ENCODE data around the gene TRAPPC2B.
A peak's percentile ranks its signal among the peaks of the same experiment; 100 is the strongest.

TRAPPC2B gene

DNA sequence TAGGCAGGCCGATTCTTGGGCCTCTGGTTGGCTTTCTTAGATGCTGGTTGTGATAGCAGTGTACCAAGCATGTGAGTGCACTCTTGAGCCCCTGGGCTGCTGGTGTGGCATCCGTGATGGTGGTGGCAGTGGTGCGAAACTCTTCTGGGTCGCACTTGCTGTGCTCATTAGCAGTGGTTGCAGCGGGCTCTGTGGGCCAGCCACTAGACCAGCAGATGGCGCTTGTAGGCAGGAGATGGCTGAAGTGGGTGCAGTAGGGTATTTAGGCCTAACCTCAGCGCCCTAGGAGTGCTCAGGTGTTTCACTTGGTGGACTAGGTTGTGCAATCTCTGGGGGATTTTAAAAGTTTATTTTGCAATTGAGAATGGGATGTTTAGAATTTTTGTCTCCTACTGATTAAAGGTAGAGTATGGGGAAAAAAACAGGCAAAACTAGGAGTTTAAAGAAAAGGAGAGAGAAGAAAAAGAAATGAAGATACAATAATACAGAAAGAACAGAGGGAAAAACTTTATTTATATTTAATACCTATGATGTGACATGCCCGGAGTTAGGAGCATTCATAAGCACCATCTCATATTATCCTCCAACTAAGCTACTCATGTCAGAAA, 43.3 kb downstream of the TRAPPC2B start:
- H3K4me3 ChIP-seq (ENCODE audit: low read length), result no peak overlapping the region
- DNase-seq (ENCODE audit: low read depth), result no peak
- peak; percentile 67 for TF ChIP-seq CTCF (conservative IDR thresholded peaks at IDR 0.05; ENCODE audit: low read depth, low read length)

DNA sequence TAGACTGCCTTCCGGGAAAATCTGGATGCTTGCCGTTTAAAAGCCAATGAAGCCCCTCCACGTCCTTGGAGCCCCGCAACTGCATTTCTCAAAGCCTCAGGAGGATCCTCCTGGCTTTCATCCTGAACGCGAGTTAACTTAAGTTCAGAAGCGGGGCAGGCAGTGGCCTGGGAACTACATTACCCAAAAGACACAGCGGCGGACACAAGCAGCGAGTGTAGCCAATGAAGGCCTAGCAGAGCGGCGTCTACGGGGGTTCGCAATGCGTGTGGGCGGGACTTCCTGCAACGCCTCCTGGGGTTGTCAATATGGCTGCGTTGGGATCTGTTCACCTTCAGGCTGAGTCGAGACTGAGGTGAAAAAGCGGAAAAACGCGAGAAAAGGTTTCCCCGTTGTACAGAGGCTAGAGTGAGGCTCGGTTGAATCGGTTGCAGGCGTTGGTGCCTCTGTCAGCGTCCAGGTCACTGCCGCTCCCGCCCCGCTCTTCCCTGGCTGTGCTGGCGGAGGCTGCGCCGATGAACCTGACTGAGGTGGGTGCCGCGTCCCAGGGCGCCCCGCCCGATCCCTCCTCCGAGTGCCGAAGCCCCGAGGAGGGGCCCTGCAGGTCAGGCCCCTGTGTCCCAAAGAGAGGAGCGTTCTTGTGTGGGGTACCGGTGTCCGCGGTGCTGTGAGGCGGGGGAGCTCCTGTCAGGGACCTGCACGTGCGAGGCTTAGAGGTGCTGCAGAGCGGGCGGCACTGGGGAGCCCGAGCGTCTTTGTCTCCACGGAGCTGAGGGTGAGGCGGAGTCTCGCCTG, 47.7 kb downstream of the TRAPPC2B start, which contains the start of gene ZNF17:
ZNF17 (plus strand) TSS at position 285 of the 795 bp plus-strand sequence. CDS start 2,455 bp downstream, outside the sequence.
- no peak for TF ChIP-seq CTCF (conservative IDR thresholded peaks at IDR 0.05; ENCODE audit: low read depth, low read length)
- DNase-seq (ENCODE audit: low read depth), result peak; percentile 80
- peak within 1 kb of the TSS; percentile 98 for H3K4me3 ChIP-seq (ENCODE audit: low read length)
